T-cell (primary cell): ENCODE results near the gene STXBP5. TPM values are rescaled to one million over a fixed set of nuclear protein-coding genes. Genes with fewer than 3 reads are reported as not detected.

Experiments used
- ATAC-seq, 4 experiments: fragments of 200-7000 bp in 3 of 4; fragments of 150-1000 bp in 1 of 4; cut with Tn5 transposase; replicated peaks in 1 of 4; 1 replicate in 3 of 4; 2 replicates in 1 of 4; pipeline ENCODE4 v1.10.0; 2021; ENCODE audit warnings: moderate library complexity in 3 of 4, mild to moderate bottlenecking in 2 of 4, moderate number of reproducible peaks in 1 of 4
- CTCF ChIA-PET, 2 donors: fragments of 300-600 bp; sonication (Branson Sonifier 250); formaldehyde crosslinking; loops; one replicate each; lab custom pipeline; 2022; ENCODE audit warnings: antibody characterized with exemption in 2 of 2; lab: Charles Lee
- POLR2A ChIA-PET, 2 donors: fragments of 300-600 bp; sonication (Branson Sonifier 250); formaldehyde crosslinking; loops; one replicate each; lab custom pipeline; 2022; ENCODE audit warnings: antibody characterized with exemption in 2 of 2; lab: Charles Lee
- DNase-seq, 35 experiments: peaks; one replicate each; pipeline versions ENCODE4 v3.0.0 to v3.0.0-alpha.2; 2013 to 2023
- H3K27ac ChIP-seq: one replicate; pipeline ENCODE4 v1.5.1; 2013; ENCODE audit warnings: low read length
- H3K27me3 ChIP-seq, 2 experiments: replicated peaks in 1 of 2; 1 replicate in 1 of 2; 2 replicates in 1 of 2; pipeline versions ENCODE4 v1.6.1 to v1.7.0; 2013; ENCODE audit warnings: low read length in 1 of 2, mixed read lengths in 1 of 2; ENCODE audit not compliant: control insufficient read depth in 2 of 2, insufficient read depth in 2 of 2; ENCODE audit errors: extremely low read depth in 1 of 2
- H3K36me3 ChIP-seq, 2 donors: 1 replicate in 1 of 2; 2 replicates in 1 of 2; pipeline versions ENCODE4 v1.6.1 to v1.7.0; 2013; ENCODE audit warnings: low read length in 1 of 2; ENCODE audit not compliant: control insufficient read depth in 2 of 2, insufficient read depth in 1 of 2; ENCODE audit errors: extremely low read depth in 1 of 2
- H3K4me1 ChIP-seq, 2 experiments: 1 replicate in 1 of 2; 2 replicates in 1 of 2; pipeline versions ENCODE4 v1.6.1 to v1.7.0; 2013; ENCODE audit warnings: low read length in 2 of 2, mixed read lengths in 1 of 2; ENCODE audit not compliant: insufficient read depth in 2 of 2, control insufficient read depth in 1 of 2; ENCODE audit errors: extremely low read depth in 1 of 2
- H3K4me3 ChIP-seq, 2 donors: 1 replicate in 1 of 2; 2 replicates in 1 of 2; pipeline versions ENCODE4 v1.5.1 to v1.7.0; 2013; ENCODE audit warnings: mild to moderate bottlenecking in 2 of 2, low read length in 1 of 2, moderate library complexity in 1 of 2; ENCODE audit not compliant: control insufficient read depth in 1 of 2; ENCODE audit errors: extremely low read depth in 1 of 2
- H3K9me3 ChIP-seq: 2 replicates; pipeline ENCODE4 v1.7.0; 2013
- H3K27ac Mint-ChIP-seq, 2 donors: one replicate each; pipeline ENCODE4 v1.8.0; 2020 to 2021; ENCODE audit warnings: mild to moderate bottlenecking in 2 of 2, mixed read lengths in 2 of 2
- H3K27me3 Mint-ChIP-seq, 2 donors: one replicate each; pipeline ENCODE4 v1.8.0; 2021 to 2022; ENCODE audit warnings: mixed read lengths in 2 of 2
- H3K36me3 Mint-ChIP-seq: one replicate; pipeline ENCODE4 v1.8.0; 2021; ENCODE audit warnings: mixed read lengths
- H3K4me1 Mint-ChIP-seq, 3 donors: one replicate each; pipeline ENCODE4 v1.8.0; 2020 to 2022; ENCODE audit warnings: mixed read lengths in 3 of 3, mild to moderate bottlenecking in 1 of 3
- H3K4me3 Mint-ChIP-seq, 3 donors: one replicate each; pipeline ENCODE4 v1.8.0; 2020 to 2022; ENCODE audit warnings: mild to moderate bottlenecking in 3 of 3, mixed read lengths in 3 of 3, moderate library complexity in 3 of 3
- H3K9me3 Mint-ChIP-seq, 3 donors: one replicate each; pipeline ENCODE4 v1.8.0; 2020 to 2022; ENCODE audit warnings: mixed read lengths in 3 of 3
- WGBS: methylation state at CpG from one replicate; pipeline ENCODE4 v1.1.5; 2013; ENCODE audit warnings: missing lambda C conversion rate; ENCODE audit not compliant: insufficient coverage; 5-methylcytosine and 5-hydroxymethylcytosine counted together
- total RNA-seq, 35 experiments: library from RNA in 6 of 35; stranded (reverse) in 6 of 35; fragments of 120-200 nt in 1 of 35; gene quantifications; one replicate each; pipeline versions ENCODE4 v1.2.1 to v1.2.4 and lab custom pipeline; 2013 to 2026

The STXBP5 gene
- total RNA-seq, 5 donors from 2014 or later (not counting 1 experiment from before 2014, with no cell fraction given): 24.1 to 35.4 (median 27.8) TPM

DNA sequence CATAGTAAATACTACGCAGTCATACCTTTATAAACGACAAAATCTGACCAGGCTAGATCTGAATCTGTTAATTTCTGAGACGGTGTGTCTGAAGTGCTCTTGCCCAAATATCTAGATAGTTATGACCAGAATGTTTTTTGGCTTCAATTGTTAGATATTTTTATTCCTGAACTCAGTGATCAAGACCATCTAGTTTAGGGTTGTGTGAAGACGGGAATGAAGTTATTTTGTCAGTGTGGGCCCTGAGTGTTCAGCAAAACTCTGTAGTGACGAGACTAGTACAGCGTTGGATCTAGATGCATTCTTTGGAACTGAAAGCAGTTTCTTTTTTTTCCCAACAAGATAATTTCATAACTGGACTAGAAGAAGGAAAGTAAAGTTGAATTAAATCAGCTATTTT, 3.1 kb downstream of the STXBP5 start:
- POLR2A ChIA-PET: no interaction called here
- WGBS: 100% methylated on average over 1 of the region's 6 CpGs
- Mint-ChIP-seq H3K27me3 (no peaks in the 10 kb centered on the region), H3K4me3 (no peak overlapping the region), H3K27ac (peak overlapping the region; percentile 50 to 74), H3K9me3 (no peaks in the 10 kb centered on the region), H3K36me3 (no peaks in the 10 kb centered on the region), H3K4me1 (peaks cover 43 to 59% (median 48%) of the 10 kb centered on the region in 3 donors)
- CTCF ChIA-PET: no interaction called here
- no peaks in the 10 kb centered on the region for H3K9me3 ChIP-seq
- no peaks in the 10 kb centered on the region for H3K27me3 ChIP-seq
- H3K4me3 ChIP-seq: no peak overlapping the region
- H3K36me3 ChIP-seq: no peaks in the 10 kb centered on the region
- H3K27ac ChIP-seq: no peak overlapping the region
- no peak for ATAC-seq
- DNase-seq: no peak
- H3K4me1 ChIP-seq: peaks cover 10 to 16% of the 10 kb centered on the region in 2 experiments

DNA sequence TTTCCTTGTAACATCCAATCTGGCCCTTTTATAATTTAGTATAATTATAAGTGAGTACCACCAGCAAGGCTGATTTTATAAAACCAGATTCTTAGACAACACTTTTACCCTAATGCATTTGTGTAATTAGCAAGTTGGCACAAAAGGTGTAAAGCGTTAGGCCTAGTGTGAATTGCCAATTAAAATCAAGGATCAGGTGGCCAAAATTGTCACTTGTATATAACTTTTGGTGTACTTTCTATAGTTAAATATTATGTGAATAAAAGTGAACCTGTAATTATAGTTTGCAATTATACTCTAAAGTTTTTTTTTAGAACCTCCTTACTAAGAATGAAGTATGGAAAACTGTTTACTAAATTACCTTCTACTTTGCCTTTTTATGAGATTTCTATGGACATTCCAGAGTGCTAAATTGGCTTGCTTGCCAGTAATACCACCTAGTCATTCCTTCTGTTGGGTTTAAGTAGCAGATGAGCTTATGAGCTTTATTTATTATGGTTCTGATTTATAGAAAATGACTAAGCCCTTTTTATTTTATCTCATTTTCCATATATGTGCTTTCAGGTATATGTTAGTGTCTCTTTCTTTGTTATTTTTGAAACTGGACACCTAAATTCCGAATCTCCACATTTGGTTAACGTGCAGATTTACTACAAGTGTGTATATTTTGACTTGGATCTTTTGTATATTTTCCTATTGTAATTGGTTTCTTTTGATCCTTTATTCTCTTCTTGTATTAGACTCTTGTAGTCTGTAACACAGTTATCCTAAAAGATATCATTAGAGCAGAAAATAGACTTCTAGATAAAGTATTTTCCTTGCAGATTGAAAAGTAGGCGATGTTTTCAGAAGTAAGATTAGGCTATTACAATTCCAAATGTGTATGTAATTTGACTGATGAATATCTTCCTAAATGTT, 3.9 kb downstream of the STXBP5 start:
- H3K9me3 ChIP-seq: no peaks in the 10 kb centered on the region
- Mint-ChIP-seq H3K4me3 (no peak overlapping the region), H3K27me3 (no peaks in the 10 kb centered on the region), H3K9me3 (no peaks in the 10 kb centered on the region), H3K4me1 (peaks cover 47 to 63% (median 54%) of the 10 kb centered on the region in 3 donors), H3K36me3 (no peaks in the 10 kb centered on the region), H3K27ac (peak overlapping the region; percentile 2 to 74)
- no peak for ATAC-seq
- DNase-seq: no peak
- no peak overlapping the region for H3K4me3 ChIP-seq
- no peaks in the 10 kb centered on the region for H3K27me3 ChIP-seq
- peaks cover 5 to 16% of the 10 kb centered on the region in 2 experiments for H3K4me1 ChIP-seq
- WGBS: no CpG with 5 or more reads among the region's 4 CpGs
- no peak overlapping the region for H3K27ac ChIP-seq
- ChIA-PET POLR2A (no interaction called here), CTCF (interaction anchor here in 1 of 2 donors (0.7 kb wide), 1 partner anchor 36 kb away, joined by 3 read pairs; no protein-coding TSS in a partner anchor)
- no peaks in the 10 kb centered on the region for H3K36me3 ChIP-seq

- H3K27me3 Mint-ChIP-seq: no peaks in the 10 kb centered on the region
- H3K4me3 ChIP-seq: no peak overlapping the region
- no peaks in the 10 kb centered on the region for H3K9me3 ChIP-seq
- no peak overlapping the region for H3K27ac ChIP-seq
- ChIA-PET POLR2A (interaction anchor here in 1 of 2 donors (0.6 kb wide), 1 partner anchor 9 kb away, joined by 4 read pairs; no protein-coding TSS in a partner anchor), CTCF (interaction anchor here in 1 of 2 donors (1.2 kb wide), 1 partner anchor 11 kb away, joined by 3 read pairs; no protein-coding TSS in a partner anchor)
- H3K4me1 ChIP-seq: peaks cover 3 to 12% of the 10 kb centered on the region in 2 experiments
- no peaks in the 10 kb centered on the region for H3K36me3 ChIP-seq
- DNase-seq (no peak), ATAC-seq (no peak)
- 100% methylated on average over 1 of the region's 2 CpGs for WGBS
- peaks cover 47 to 70% (median 59%) of the 10 kb centered on the region in 3 donors for H3K4me1 Mint-ChIP-seq
- no peak overlapping the region for H3K4me3 Mint-ChIP-seq
- no peaks in the 10 kb centered on the region for H3K36me3 Mint-ChIP-seq
- no peaks in the 10 kb centered on the region for H3K9me3 Mint-ChIP-seq
- H3K27ac Mint-ChIP-seq: peak overlapping the region; percentile 54 to 70
- H3K27me3 ChIP-seq: no peaks in the 10 kb centered on the region
Measured at GRCh38 chr6:147209762-147210449, 5.7 kb downstream of the STXBP5 start.

DNA sequence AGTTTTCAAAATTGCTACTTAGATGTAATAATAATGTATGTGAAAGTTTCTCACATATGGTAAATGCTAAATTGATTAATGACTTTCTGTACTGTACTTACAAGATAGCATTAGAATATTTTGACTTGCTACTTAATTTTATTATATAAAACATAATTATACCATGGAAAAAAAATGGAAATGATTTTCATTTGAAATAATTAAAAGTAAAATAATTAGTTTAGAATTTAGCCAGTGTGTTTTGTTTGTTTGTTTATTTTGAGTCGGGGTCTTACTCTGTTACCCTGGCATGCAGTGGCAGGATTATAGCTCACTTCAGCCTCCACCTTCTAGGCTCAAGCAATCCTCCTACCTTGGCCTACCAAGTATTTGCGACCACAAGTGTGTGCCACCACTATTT, 7.1 kb downstream of the STXBP5 start:
- peaks cover 0 to 3% of the 10 kb centered on the region in 2 experiments for H3K4me1 ChIP-seq
- Mint-ChIP-seq H3K27me3 (no peaks in the 10 kb centered on the region), H3K36me3 (no peaks in the 10 kb centered on the region), H3K4me3 (no peak overlapping the region), H3K4me1 (peaks cover 35 to 56% (median 52%) of the 10 kb centered on the region in 3 donors), H3K27ac (no peak overlapping the region), H3K9me3 (no peaks in the 10 kb centered on the region)
- H3K27me3 ChIP-seq: no peaks in the 10 kb centered on the region
- DNase-seq: no peak
- ATAC-seq: no peak
- ChIA-PET CTCF (interaction anchor here in 1 of 2 donors (0.6 to 1.2 kb wide), 3 partner anchors 10 to 99 kb away, joined by 3 to 4 read pairs (median 3); no protein-coding TSS in a partner anchor), POLR2A (interaction anchor here in 1 of 2 donors (0.6 kb wide), 1 partner anchor 20 kb away, joined by 3 read pairs; no protein-coding TSS in a partner anchor)
- H3K27ac ChIP-seq: no peak overlapping the region
- H3K9me3 ChIP-seq: no peaks in the 10 kb centered on the region
- no peak overlapping the region for H3K4me3 ChIP-seq
- H3K36me3 ChIP-seq: no peaks in the 10 kb centered on the region
- 100% methylated on average over 1 of the region's 2 CpGs for WGBS

DNA sequence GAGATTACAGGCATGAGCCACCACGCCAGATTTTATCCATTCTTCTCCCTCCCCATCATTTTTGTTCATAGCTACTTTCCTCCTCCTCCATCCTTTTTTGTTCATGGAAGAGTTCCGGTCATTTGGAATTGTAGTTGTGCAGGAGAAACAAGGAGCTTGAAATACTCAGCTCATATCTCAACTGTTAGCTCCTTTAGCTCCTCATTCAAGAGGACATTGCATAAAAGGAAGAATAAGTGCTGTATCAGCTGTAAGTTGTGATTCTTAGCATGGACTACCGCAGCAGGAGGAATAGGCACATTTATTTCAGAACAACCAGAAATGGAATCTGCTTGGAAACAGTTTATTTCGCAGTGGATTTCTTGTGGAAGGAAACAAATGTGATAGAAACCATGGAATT, 7.6 kb downstream of the STXBP5 start:
- Histone ChIP-seq H3K4me3 (no peak overlapping the region), H3K27me3 (no peaks in the 10 kb centered on the region), H3K9me3 (no peaks in the 10 kb centered on the region), H3K4me1 (no peaks in the 10 kb centered on the region), H3K36me3 (no peaks in the 10 kb centered on the region), H3K27ac (no peak overlapping the region)
- no peak overlapping the region for H3K4me3 Mint-ChIP-seq
- H3K36me3 Mint-ChIP-seq: no peaks in the 10 kb centered on the region
- WGBS: 100% methylated on average over 2 of the region's 4 CpGs
- no peaks in the 10 kb centered on the region for H3K9me3 Mint-ChIP-seq
- ChIA-PET CTCF (interaction anchor here in 1 of 2 donors (0.6 kb wide), 2 partner anchors 12 to 98 kb away, joined by 3 to 4 read pairs; no protein-coding TSS in a partner anchor), POLR2A (no interaction called here)
- DNase-seq: no peak
- no peaks in the 10 kb centered on the region for H3K27me3 Mint-ChIP-seq
- peaks cover 34 to 53% (median 50%) of the 10 kb centered on the region in 3 donors for H3K4me1 Mint-ChIP-seq
- no peak overlapping the region for H3K27ac Mint-ChIP-seq
- ATAC-seq: no peak

DNA sequence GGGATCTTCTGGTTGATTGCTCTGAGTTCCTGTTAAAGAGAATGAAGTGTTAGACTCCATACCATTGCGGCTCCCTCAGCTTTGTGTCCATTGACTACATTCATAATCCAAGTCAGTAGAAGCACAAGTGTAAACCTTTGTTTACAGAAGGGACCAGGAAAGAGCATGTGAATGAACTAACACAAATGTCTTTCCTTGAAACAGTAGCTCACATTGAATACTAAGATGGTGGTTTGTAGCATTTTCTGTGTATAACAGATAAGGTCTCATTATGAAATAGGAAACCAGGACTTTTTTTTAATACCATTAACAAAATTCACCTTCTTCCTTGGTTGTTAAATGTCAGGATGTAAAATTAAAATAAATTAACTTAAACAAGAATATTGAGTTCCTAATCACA, 8.4 kb downstream of the STXBP5 start:
- Mint-ChIP-seq H3K36me3 (no peaks in the 10 kb centered on the region), H3K27me3 (no peaks in the 10 kb centered on the region), H3K4me1 (peaks cover 30 to 45% (median 45%) of the 10 kb centered on the region in 3 donors), H3K9me3 (no peaks in the 10 kb centered on the region), H3K27ac (no peak overlapping the region), H3K4me3 (no peak overlapping the region)
- DNase-seq (no peak), ATAC-seq (no peak)
- POLR2A ChIA-PET: no interaction called here
- Histone ChIP-seq H3K9me3 (no peaks in the 10 kb centered on the region), H3K4me1 (no peaks in the 10 kb centered on the region), H3K36me3 (no peaks in the 10 kb centered on the region), H3K27ac (no peak overlapping the region), H3K27me3 (no peaks in the 10 kb centered on the region), H3K4me3 (no peak overlapping the region)
- CTCF ChIA-PET: interaction anchor here in 1 of 2 donors (0.7 kb wide), 1 partner anchor 23 kb away, joined by 3 read pairs; no protein-coding TSS in a partner anchor
- WGBS: no CpG with 5 or more reads among the region's 1 CpG
